DMS53 treated with DMSO at 0.1 percent for 48 hours (cell line): Measurements from ENCODE around the gene QKI.
"Not testable (repeated sequence)": the region's sequence is repeated elsewhere in the genome, so short reads cannot be mapped to it uniquely, and the experiment has no call there.

Source experiments
- DNase-seq: peaks from one replicate; lab custom pipeline; 2025; ENCODE audit not compliant: unreplicated experiment; lab: John Stamatoyannopoulos, UW

The QKI gene

GRCh38 chr6:163413345-163414116 is 987 bp upstream of the QKI start:
- DNase-seq = peak; percentile 22

GRCh38 chr6:163414946-163415619 is 565 bp downstream of the QKI start:
- no peak for DNase-seq

- no peak for DNase-seq
These were observed 1.4 kb downstream of the QKI start for GRCh38 chr6:163415620-163416556.

GRCh38 chr6:163416557-163417253 is 2.2 kb downstream of the QKI start:
- DNase-seq = peak; percentile 67

GRCh38 chr6:163417595-163417994 is 3.1 kb downstream of the QKI start:
- DNase-seq = no peak

GRCh38 chr6:163418311-163419029 is 4.0 kb downstream of the QKI start:
- no peak for DNase-seq

GRCh38 chr6:163419413-163420288 is 5.1 kb downstream of the QKI start:
- no peak for DNase-seq

GRCh38 chr6:163420289-163420614 is 5.7 kb downstream of the QKI start:
- DNase-seq = no peak

GRCh38 chr6:163422550-163422949 is 8.0 kb downstream of the QKI start:
- no peak for DNase-seq

- DNase-seq = no peak
These were observed 9.2 kb downstream of the QKI start for GRCh38 chr6:163423696-163424095.

- no peak for DNase-seq
These were observed 13.2 kb downstream of the QKI start for GRCh38 chr6:163427498-163428254.

- DNase-seq = no peak
These were observed 13.9 kb downstream of the QKI start for GRCh38 chr6:163428373-163428772.

GRCh38 chr6:163429858-163430448 is 15.4 kb downstream of the QKI start:
- no peak for DNase-seq

GRCh38 chr6:163432300-163432699 is 17.8 kb downstream of the QKI start:
- DNase-seq = no peak

GRCh38 chr6:163433486-163433885 is 19.0 kb downstream of the QKI start:
- DNase-seq = not testable (repeated sequence)

- DNase-seq = no peak
These were observed 20.5 kb downstream of the QKI start for GRCh38 chr6:163435023-163435422.

- DNase-seq = no peak
These were observed 22.3 kb downstream of the QKI start for GRCh38 chr6:163436843-163437242.

- DNase-seq = no peak
These were observed 22.9 kb downstream of the QKI start for GRCh38 chr6:163437466-163437865.
